ENCODE data around the gene SERPINA3. TPM values are rescaled to one million over a fixed set of nuclear protein-coding genes. Genes with fewer than 3 reads are reported as not detected.

SERPINA3 gene
- total and polyA plus RNA-seq, 2 donors (not counting 1 experiment from before 2014, with no cell fraction given): 0.47 to 0.50 TPM

DNA sequence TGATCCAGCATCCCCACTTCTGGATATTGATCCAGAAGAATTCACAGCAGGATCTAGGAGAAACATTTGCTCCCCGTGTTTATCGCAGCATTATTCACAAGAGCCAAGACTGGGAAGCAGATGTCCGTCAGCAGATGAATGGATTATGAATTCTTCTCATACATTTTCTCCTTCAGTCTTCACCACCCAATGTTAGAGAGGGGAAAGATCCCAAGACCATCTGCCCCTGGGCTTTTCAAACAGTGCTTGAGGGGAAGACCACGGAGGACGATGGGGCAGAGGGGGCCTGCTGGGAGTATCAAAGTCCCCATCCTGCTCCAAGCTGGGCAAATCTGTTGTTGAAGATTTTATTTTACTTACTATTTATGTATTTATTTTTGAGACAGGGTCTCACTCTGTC, 41.1 kb downstream of the SERPINA3 start:
- no peak for DNase-seq (ENCODE audit: low read depth in 2 of 2)
- TF ChIP-seq, protein P1, sequence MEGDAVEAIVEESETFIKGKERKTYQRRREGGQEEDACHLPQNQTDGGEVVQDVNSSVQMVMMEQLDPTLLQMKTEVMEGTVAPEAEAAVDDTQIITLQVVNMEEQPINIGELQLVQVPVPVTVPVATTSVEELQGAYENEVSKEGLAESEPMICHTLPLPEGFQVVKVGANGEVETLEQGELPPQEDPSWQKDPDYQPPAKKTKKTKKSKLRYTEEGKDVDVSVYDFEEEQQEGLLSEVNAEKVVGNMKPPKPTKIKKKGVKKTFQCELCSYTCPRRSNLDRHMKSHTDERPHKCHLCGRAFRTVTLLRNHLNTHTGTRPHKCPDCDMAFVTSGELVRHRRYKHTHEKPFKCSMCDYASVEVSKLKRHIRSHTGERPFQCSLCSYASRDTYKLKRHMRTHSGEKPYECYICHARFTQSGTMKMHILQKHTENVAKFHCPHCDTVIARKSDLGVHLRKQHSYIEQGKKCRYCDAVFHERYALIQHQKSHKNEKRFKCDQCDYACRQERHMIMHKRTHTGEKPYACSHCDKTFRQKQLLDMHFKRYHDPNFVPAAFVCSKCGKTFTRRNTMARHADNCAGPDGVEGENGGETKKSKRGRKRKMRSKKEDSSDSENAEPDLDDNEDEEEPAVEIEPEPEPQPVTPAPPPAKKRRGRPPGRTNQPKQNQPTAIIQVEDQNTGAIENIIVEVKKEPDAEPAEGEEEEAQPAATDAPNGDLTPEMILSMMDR (conservative IDR thresholded peaks at IDR 0.05 in 1 of 2, IDR thresholded peaks at IDR 0.05 in 1 of 2; ENCODE audit: low read depth in 1 of 2, low read length in 2 of 2): no peak
- TF ChIP-seq EZH2 (IDR thresholded peaks at IDR 0.05; ENCODE audit: low read length, missing control alignments): no peak
- Histone ChIP-seq H3K9ac (ENCODE audit: insufficient read depth, low read length) (no peak overlapping the region), H3K4me2 (ENCODE audit: extremely low read depth, insufficient read depth, low read length) (no peak overlapping the region), H4K20me1 (ENCODE audit: control insufficient read depth, extremely low read depth, insufficient read depth, low read length) (no peaks in the 10 kb centered on the region), H2AFZ (ENCODE audit: low read length) (no peak overlapping the region), H3K4me3 (replicated peaks in 1 of 4; ENCODE audit: control extremely low read depth in 1 of 4, insufficient read depth in 1 of 4, low read depth in 3 of 4, low read length in 4 of 4) (no peak overlapping the region), H3K79me2 (ENCODE audit: control insufficient read depth, insufficient read depth, low read length) (no peaks in the 10 kb centered on the region), H3K27ac (ENCODE audit: insufficient read depth, low read length) (no peak overlapping the region), H3K4me1 (ENCODE audit: control insufficient read depth, extremely low read depth, insufficient read depth, low read length) (no peaks in the 10 kb centered on the region), H3K36me3 (ENCODE audit: control insufficient read depth, insufficient read depth, low read length) (no peaks in the 10 kb centered on the region), H3K27me3 (ENCODE audit: control insufficient read depth, insufficient read depth, low read length) (no peaks in the 10 kb centered on the region), H3K9me3 (ENCODE audit: control insufficient read depth, insufficient read depth, low read depth, low read length) (no peaks in the 10 kb centered on the region)

DNA sequence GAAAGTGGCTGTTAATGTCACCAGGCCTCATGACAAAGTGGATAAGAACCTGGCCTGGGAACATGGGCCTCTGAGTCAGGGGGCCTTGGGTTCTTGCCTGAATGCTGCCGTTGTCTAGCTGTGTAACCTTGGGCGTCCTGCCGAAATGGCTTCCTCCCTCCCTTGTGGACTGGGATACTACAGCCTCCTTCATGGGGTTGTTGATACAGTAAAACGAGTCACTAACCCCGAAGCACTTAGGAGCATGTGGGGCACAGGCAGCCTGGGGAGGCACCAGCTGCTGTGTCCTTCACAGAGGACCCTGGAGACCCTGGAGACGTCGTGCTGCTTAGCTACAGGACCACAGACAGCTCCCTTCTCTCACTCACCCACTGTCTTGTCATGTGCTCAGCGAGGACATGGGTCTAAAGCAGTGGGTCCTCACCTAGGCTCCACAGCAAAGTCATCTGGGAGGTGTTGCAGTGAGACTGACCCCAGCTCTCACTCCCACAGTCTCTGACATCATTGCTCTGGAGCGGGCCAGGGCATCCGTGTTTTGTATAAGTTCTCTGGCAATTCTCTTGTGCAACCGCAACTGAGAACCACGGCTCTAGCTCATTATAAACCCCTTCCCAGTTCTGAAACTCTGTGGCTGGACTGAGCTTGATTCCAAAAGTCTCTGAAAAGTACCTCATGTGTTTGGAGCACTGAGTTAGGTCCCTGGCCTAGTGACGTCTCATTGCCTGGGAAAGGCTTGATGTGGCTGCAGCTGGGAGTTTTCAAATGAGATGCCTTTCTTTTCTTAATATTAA, 42.1 kb downstream of the SERPINA3 start:
- Histone ChIP-seq H3K4me1 (ENCODE audit: control insufficient read depth, extremely low read depth, insufficient read depth, low read length) (no peaks in the 10 kb centered on the region), H2AFZ (ENCODE audit: low read length) (no peak overlapping the region), H4K20me1 (ENCODE audit: control insufficient read depth, extremely low read depth, insufficient read depth, low read length) (no peaks in the 10 kb centered on the region), H3K9me3 (ENCODE audit: control insufficient read depth, insufficient read depth, low read depth, low read length) (no peaks in the 10 kb centered on the region), H3K4me2 (ENCODE audit: extremely low read depth, insufficient read depth, low read length) (no peak overlapping the region), H3K27ac (ENCODE audit: insufficient read depth, low read length) (no peak overlapping the region), H3K36me3 (ENCODE audit: control insufficient read depth, insufficient read depth, low read length) (no peaks in the 10 kb centered on the region), H3K27me3 (ENCODE audit: control insufficient read depth, insufficient read depth, low read length) (no peaks in the 10 kb centered on the region), H3K9ac (ENCODE audit: insufficient read depth, low read length) (no peak overlapping the region), H3K79me2 (ENCODE audit: control insufficient read depth, insufficient read depth, low read length) (no peaks in the 10 kb centered on the region), H3K4me3 (replicated peaks in 1 of 4; ENCODE audit: control extremely low read depth in 1 of 4, insufficient read depth in 1 of 4, low read depth in 3 of 4, low read length in 4 of 4) (no peak overlapping the region)
- DNase-seq (ENCODE audit: low read depth in 2 of 2): peak in 1 of 2 donors; percentile 43
- no peak for TF ChIP-seq EZH2 (IDR thresholded peaks at IDR 0.05; ENCODE audit: low read length, missing control alignments)
- TF ChIP-seq, protein P1 (conservative IDR thresholded peaks at IDR 0.05 in 1 of 2, IDR thresholded peaks at IDR 0.05 in 1 of 2; ENCODE audit: low read depth in 1 of 2, low read length in 2 of 2): no peak

DNA sequence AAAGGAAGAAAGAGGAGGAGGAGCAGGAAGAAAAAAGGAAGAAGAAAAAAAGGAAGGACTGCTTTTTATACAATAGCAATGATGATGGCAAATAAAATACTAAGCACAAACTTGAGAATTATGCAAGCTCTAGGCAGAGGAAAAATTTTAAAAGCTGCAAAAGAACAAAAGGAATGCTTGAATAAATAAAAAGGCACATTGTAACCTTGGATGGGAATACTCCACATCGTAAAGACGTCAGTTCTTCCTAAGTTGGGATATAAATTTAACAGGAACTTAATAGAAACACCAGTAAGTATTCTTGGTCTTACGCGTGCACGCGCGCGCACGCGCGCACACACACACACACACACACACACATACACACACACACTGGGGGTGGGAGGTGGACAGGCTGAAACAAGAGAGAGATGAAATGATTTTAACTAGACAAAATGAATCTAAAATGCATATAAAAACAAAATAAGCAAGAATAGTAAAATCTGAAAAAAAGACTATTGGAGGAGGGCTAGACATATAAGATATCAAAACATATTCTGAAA, 43.0 kb downstream of the SERPINA3 start:
- TF ChIP-seq, protein P1 (conservative IDR thresholded peaks at IDR 0.05 in 1 of 2, IDR thresholded peaks at IDR 0.05 in 1 of 2; ENCODE audit: low read depth in 1 of 2, low read length in 2 of 2): no peak
- no peak for TF ChIP-seq EZH2 (IDR thresholded peaks at IDR 0.05; ENCODE audit: low read length, missing control alignments)
- no peaks in the 10 kb centered on the region for H3K79me2 ChIP-seq (ENCODE audit: control insufficient read depth, insufficient read depth, low read length)
- no peak overlapping the region for H3K4me3 ChIP-seq (replicated peaks in 1 of 4; ENCODE audit: control extremely low read depth in 1 of 4, insufficient read depth in 1 of 4, low read depth in 3 of 4, low read length in 4 of 4)
- H3K27ac ChIP-seq (ENCODE audit: insufficient read depth, low read length): no peak overlapping the region
- no peak for DNase-seq (ENCODE audit: low read depth in 2 of 2)
- H3K4me1 ChIP-seq (ENCODE audit: control insufficient read depth, extremely low read depth, insufficient read depth, low read length): no peaks in the 10 kb centered on the region
- H2AFZ ChIP-seq (ENCODE audit: low read length): no peak overlapping the region
- no peak overlapping the region for H3K9ac ChIP-seq (ENCODE audit: insufficient read depth, low read length)
- no peaks in the 10 kb centered on the region for H3K36me3 ChIP-seq (ENCODE audit: control insufficient read depth, insufficient read depth, low read length)
- H4K20me1 ChIP-seq (ENCODE audit: control insufficient read depth, extremely low read depth, insufficient read depth, low read length): no peaks in the 10 kb centered on the region
- no peaks in the 10 kb centered on the region for H3K9me3 ChIP-seq (ENCODE audit: control insufficient read depth, insufficient read depth, low read depth, low read length)
- no peaks in the 10 kb centered on the region for H3K27me3 ChIP-seq (ENCODE audit: control insufficient read depth, insufficient read depth, low read length)
- H3K4me2 ChIP-seq (ENCODE audit: extremely low read depth, insufficient read depth, low read length): no peak overlapping the region
